ENCODE measurements around the gene CRAMP1.

Gene CRAMP1

GRCh38 chr16:1639860-1640259, 27.7 kb downstream of the CRAMP1 start:
- Mint-ChIP-seq H3K27ac (no peak overlapping the region), H3K36me3 (peaks cover 17% of the 10 kb centered on the region), H3K4me1 (peaks cover 4% of the 10 kb centered on the region), H3K4me3 (no peak overlapping the region), H3K9me3 (no peaks in the 10 kb centered on the region), H3K27me3 (no peaks in the 10 kb centered on the region)

GRCh38 chr16:1640261-1640941, 28.2 kb downstream of the CRAMP1 start:
- Mint-ChIP-seq H3K4me1 (peaks cover 5% of the 10 kb centered on the region), H3K9me3 (no peaks in the 10 kb centered on the region), H3K27ac (no peak overlapping the region), H3K27me3 (no peaks in the 10 kb centered on the region), H3K36me3 (peaks cover 17% of the 10 kb centered on the region), H3K4me3 (no peak overlapping the region)

GRCh38 chr16:1641261-1641660, 29.1 kb downstream of the CRAMP1 start:
- H3K27me3 Mint-ChIP-seq, result no peaks in the 10 kb centered on the region

GRCh38 chr16:1642148-1642547, 30.0 kb downstream of the CRAMP1 start:
- Mint-ChIP-seq H3K4me3 (no peak overlapping the region), H3K27ac (no peak overlapping the region)

More at GRCh38 chr16:1641261-1641660, 29.1 kb downstream of the CRAMP1 start:
- Mint-ChIP-seq H3K4me1 (peaks cover 14% of the 10 kb centered on the region), H3K27ac (no peak overlapping the region), H3K9me3 (no peaks in the 10 kb centered on the region), H3K36me3 (peaks cover 19% of the 10 kb centered on the region), H3K4me3 (no peak overlapping the region)

GRCh38 chr16:1642753-1643152, 30.6 kb downstream of the CRAMP1 start:
- peaks cover 22% of the 10 kb centered on the region for H3K4me1 Mint-ChIP-seq
- no peaks in the 10 kb centered on the region for H3K9me3 Mint-ChIP-seq
- H3K4me3 Mint-ChIP-seq, result no peak overlapping the region
- no peaks in the 10 kb centered on the region for H3K27me3 Mint-ChIP-seq
- H3K27ac Mint-ChIP-seq, result no peak overlapping the region
- H3K36me3 Mint-ChIP-seq, result peaks cover 22% of the 10 kb centered on the region

More at GRCh38 chr16:1642148-1642547, 30.0 kb downstream of the CRAMP1 start:
- Mint-ChIP-seq H3K36me3 (peaks cover 21% of the 10 kb centered on the region), H3K27me3 (no peaks in the 10 kb centered on the region), H3K9me3 (no peaks in the 10 kb centered on the region), H3K4me1 (peaks cover 20% of the 10 kb centered on the region)

- no peaks in the 10 kb centered on the region for H3K27me3 Mint-ChIP-seq
- H3K4me3 Mint-ChIP-seq, result no peak overlapping the region
- H3K4me1 Mint-ChIP-seq, result peaks cover 26% of the 10 kb centered on the region
- H3K27ac Mint-ChIP-seq, result no peak overlapping the region
- peaks cover 20% of the 10 kb centered on the region for H3K36me3 Mint-ChIP-seq
- no peaks in the 10 kb centered on the region for H3K9me3 Mint-ChIP-seq
Observed at GRCh38 chr16:1643521-1643920, 31.4 kb downstream of the CRAMP1 start.

- H3K9me3 Mint-ChIP-seq, result no peaks in the 10 kb centered on the region
- peaks cover 26% of the 10 kb centered on the region for H3K4me1 Mint-ChIP-seq
- H3K27me3 Mint-ChIP-seq, result no peaks in the 10 kb centered on the region
- H3K27ac Mint-ChIP-seq, result peak overlapping the region; percentile 79
- peak overlapping the region; percentile 47 for H3K4me3 Mint-ChIP-seq
- H3K36me3 Mint-ChIP-seq, result peaks cover 18% of the 10 kb centered on the region
Observed at GRCh38 chr16:1645914-1646525, 33.9 kb downstream of the CRAMP1 start.

- H3K36me3 Mint-ChIP-seq, result peaks cover 12% of the 10 kb centered on the region
- peaks cover 26% of the 10 kb centered on the region for H3K4me1 Mint-ChIP-seq
- no peak overlapping the region for H3K4me3 Mint-ChIP-seq
- H3K27ac Mint-ChIP-seq, result peak overlapping the region; percentile 55
- H3K9me3 Mint-ChIP-seq, result no peaks in the 10 kb centered on the region
- H3K27me3 Mint-ChIP-seq, result no peaks in the 10 kb centered on the region
Observed at GRCh38 chr16:1647856-1648255, 35.7 kb downstream of the CRAMP1 start.

GRCh38 chr16:1650131-1650530, 38.0 kb downstream of the CRAMP1 start:
- H3K27me3 Mint-ChIP-seq, result no peaks in the 10 kb centered on the region
- H3K27ac Mint-ChIP-seq, result no peak overlapping the region
- no peaks in the 10 kb centered on the region for H3K9me3 Mint-ChIP-seq
- H3K4me1 Mint-ChIP-seq, result peaks cover 22% of the 10 kb centered on the region
- no peak overlapping the region for H3K4me3 Mint-ChIP-seq
- peaks cover 18% of the 10 kb centered on the region for H3K36me3 Mint-ChIP-seq

- Mint-ChIP-seq H3K4me1 (peaks cover 11% of the 10 kb centered on the region), H3K36me3 (peaks cover 18% of the 10 kb centered on the region), H3K4me3 (no peak overlapping the region), H3K27me3 (no peaks in the 10 kb centered on the region), H3K27ac (no peak overlapping the region), H3K9me3 (no peaks in the 10 kb centered on the region)
Observed at GRCh38 chr16:1651094-1651973, 39.2 kb downstream of the CRAMP1 start.

- peaks cover 6% of the 10 kb centered on the region for H3K4me1 Mint-ChIP-seq
- peaks cover 16% of the 10 kb centered on the region for H3K36me3 Mint-ChIP-seq
- H3K27ac Mint-ChIP-seq, result no peak overlapping the region
- H3K27me3 Mint-ChIP-seq, result no peaks in the 10 kb centered on the region
- H3K9me3 Mint-ChIP-seq, result no peaks in the 10 kb centered on the region
- no peak overlapping the region for H3K4me3 Mint-ChIP-seq
Observed at GRCh38 chr16:1651974-1652312, 39.8 kb downstream of the CRAMP1 start.

GRCh38 chr16:1653023-1653422, 40.9 kb downstream of the CRAMP1 start:
- no peak overlapping the region for H3K4me3 Mint-ChIP-seq
- H3K4me1 Mint-ChIP-seq, result peaks cover 1% of the 10 kb centered on the region
- no peaks in the 10 kb centered on the region for H3K9me3 Mint-ChIP-seq
- H3K27me3 Mint-ChIP-seq, result no peaks in the 10 kb centered on the region
- no peak overlapping the region for H3K27ac Mint-ChIP-seq
- peaks cover 11% of the 10 kb centered on the region for H3K36me3 Mint-ChIP-seq

- H3K27ac Mint-ChIP-seq, result no peak overlapping the region
- H3K4me1 Mint-ChIP-seq, result no peaks in the 10 kb centered on the region
- peaks cover 11% of the 10 kb centered on the region for H3K36me3 Mint-ChIP-seq
- no peaks in the 10 kb centered on the region for H3K9me3 Mint-ChIP-seq
- H3K27me3 Mint-ChIP-seq, result no peaks in the 10 kb centered on the region
- no peak overlapping the region for H3K4me3 Mint-ChIP-seq
Observed at GRCh38 chr16:1654505-1655268, 42.5 kb downstream of the CRAMP1 start.

- Mint-ChIP-seq H3K4me3 (no peak overlapping the region), H3K4me1 (no peaks in the 10 kb centered on the region), H3K36me3 (peaks cover 13% of the 10 kb centered on the region), H3K9me3 (no peaks in the 10 kb centered on the region), H3K27ac (no peak overlapping the region), H3K27me3 (no peaks in the 10 kb centered on the region)
Observed at GRCh38 chr16:1655269-1655807, 43.2 kb downstream of the CRAMP1 start.
